ENCODE data around the gene ADPRHL1.

The ADPRHL1 gene

DNA sequence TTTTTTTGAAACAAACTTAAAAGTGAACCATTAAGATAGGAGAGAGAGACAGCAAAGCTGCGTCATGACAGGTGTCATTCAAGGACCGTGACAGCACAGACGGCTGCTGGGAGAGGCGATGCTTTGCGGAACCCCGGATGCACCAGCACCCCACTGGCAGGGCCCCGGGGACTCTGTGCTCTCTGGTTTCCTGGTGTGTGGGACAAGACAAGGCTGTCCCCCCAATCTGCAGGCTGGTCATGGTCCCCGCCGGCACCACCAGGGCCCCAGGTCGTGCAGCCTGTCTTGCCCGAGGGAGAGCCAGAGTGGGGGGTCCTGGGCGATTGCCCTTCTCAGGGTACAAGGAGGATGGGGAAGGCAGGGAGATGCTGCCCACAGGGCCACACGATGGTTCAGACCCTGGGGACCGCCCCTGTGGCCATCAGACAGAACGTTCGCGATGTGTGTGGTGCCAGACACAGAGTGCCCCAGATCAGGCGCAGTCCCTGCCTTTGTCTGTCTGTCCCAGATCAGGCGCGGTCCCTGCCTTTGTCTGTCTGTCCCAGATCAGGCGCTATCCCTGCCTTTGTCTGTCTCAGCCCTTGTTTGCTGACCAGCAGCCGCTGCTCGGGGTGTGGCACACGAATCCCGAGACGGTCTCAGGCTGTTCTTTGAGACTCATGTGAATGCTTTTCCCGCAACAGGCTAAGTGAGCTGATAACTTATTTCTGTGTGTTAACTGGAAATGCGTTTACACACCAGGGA, 36.1 kb downstream of the ADPRHL1 start:
- no peak for DNase-seq (ENCODE audit: low read depth)

- no peak for DNase-seq (ENCODE audit: low read depth)
Measured at GRCh38 chr13:113415825-113416224, 37.5 kb downstream of the ADPRHL1 start.

DNA sequence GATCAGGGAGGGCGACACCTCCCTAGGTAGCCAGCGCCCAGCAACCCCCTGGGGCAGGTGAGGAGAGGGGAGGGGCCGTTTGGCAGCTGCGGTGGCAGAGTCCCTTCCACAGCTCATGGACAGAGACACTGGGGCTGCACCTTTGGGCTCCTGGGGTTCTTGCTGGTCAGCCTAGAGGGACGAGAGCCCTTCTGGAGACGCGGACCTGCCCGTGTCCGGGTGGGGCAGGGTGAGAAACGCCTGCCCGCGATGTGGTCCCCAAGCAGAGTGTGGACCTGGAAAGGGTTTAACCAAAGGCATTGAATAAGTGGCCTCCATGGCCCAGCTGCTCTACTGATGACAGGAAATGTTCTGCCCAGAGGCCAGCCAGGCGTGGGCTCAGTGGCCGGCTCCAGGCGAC, 38.3 kb downstream of the ADPRHL1 start:
- no peak for DNase-seq (ENCODE audit: low read depth)

DNA sequence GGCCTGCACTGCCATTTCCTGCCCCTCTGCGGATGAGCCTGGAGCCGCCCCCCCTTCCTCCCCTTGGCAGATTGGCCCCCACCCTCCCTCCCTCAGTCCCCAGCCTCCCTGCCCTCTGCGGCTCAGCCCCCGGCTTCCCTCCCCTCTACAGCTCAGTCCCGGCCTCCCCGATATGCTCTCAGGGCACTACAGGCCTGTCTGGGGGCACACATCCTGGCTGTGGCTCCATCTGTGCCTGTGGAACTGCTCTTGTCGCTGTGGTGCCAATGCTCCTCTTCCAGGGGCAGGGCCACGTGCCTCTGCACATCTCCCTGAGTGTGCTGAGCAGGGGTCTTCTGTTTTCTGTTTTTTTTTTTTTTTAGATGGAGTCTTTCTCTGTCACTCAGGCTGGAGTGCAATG, 39.0 kb downstream of the ADPRHL1 start:
- DNase-seq (ENCODE audit: low read depth): no peak

DNA sequence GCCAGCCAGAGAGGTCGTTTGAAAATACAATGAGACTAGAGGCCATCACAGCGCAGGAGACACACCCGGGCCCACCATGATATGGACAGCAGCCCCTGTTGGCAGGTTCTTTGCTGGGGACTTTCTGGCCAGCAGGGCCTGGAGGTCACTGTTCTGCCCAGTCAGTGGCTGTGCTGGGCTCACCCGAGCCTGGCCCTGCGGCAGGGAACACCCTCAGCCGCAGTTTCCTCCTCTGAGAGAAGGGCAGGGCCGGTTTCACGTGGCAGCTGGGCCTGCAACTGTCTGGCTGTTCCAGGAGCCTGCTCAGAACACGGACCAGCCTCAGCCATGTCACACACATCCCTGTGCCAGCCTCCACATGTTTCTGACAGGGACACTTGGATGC, 39.4 kb downstream of the ADPRHL1 start:
- DNase-seq (ENCODE audit: low read depth): peak; percentile 87

GRCh38 chr13:113413178-113413897, 40.0 kb downstream of the ADPRHL1 start:
- DNase-seq (ENCODE audit: low read depth): peak; percentile 87

- no peak for DNase-seq (ENCODE audit: low read depth)
Measured at GRCh38 chr13:113412440-113412839, 40.8 kb downstream of the ADPRHL1 start.

- DNase-seq (ENCODE audit: low read depth): peak; percentile 99
Measured at GRCh38 chr13:113411216-113412023, 41.9 kb downstream of the ADPRHL1 start.

DNA sequence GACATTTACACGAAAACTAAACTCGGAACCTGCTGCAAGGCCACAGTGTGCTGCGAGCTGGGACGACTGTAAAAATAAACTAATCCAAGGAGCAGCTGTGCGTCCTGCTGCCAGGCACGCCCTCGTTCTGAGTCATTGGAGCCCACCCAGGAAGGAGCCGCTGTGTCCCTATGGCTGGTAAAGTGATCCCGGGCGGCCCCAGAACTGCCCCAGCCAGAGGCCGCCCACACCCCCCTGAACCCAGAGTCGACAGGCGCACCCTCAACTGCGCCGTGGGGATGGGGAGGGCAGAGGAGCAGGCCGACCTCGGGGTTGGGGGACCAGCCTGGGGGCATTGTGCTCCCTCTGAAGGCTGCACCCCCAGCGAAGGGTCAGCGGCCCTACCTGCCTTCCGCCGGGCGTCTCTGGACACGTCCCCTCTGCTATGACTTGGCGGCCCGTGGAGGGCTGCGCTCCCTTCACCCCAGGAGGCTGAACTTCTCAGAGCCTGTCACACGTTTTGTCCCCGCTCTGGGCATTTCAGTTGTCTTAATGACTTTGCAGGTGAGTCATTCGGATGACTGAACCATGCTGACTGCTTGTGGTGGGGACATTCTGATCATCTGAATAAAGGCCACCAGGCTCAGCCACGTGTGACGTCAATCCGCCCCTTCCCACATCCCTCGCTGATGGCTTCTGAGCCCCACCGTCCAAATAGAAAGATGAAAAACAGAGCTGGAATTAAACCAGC, 42.7 kb downstream of the ADPRHL1 start:
- DNase-seq (ENCODE audit: low read depth): peak; percentile 89

DNA sequence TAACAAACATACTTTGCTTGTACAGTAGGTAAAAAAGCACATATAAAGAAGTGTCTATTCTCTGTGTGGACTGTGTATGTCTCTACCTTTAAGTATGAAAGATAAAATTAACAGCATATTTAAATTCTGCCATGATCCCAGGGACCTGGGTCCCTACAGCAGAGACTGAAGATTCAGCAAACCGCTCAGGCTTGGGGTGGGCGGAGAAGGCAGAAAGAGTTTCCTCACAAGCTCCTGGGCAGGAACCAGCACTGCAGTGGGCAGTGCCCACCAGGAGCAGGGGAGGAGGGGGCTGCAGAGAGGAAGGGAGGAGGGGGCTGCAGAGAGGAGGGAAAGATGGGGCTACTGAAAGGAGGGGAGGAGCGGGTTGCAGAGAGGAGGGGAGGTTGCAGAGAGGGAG, 44.7 kb downstream of the ADPRHL1 start:
- DNase-seq (ENCODE audit: low read depth): no peak

- DNase-seq (ENCODE audit: low read depth): no peak
Measured at GRCh38 chr13:113407531-113408393, 45.5 kb downstream of the ADPRHL1 start.

- no peak for DNase-seq (ENCODE audit: low read depth)
Measured at GRCh38 chr13:113407103-113407530, 46.2 kb downstream of the ADPRHL1 start.

- DNase-seq (ENCODE audit: low read depth): no peak
Measured at GRCh38 chr13:113406321-113407102, 46.8 kb downstream of the ADPRHL1 start.

- no peak for DNase-seq (ENCODE audit: low read depth)
Measured at GRCh38 chr13:113405481-113406300, 47.6 kb downstream of the ADPRHL1 start.

- DNase-seq (ENCODE audit: low read depth): no peak
Measured at GRCh38 chr13:113404723-113405471, 48.4 kb downstream of the ADPRHL1 start.

- DNase-seq (ENCODE audit: low read depth): no peak
Measured at GRCh38 chr13:113404366-113404722, 48.9 kb downstream of the ADPRHL1 start.

GRCh38 chr13:113403255-113404104, 49.8 kb downstream of the ADPRHL1 start:
- DNase-seq (ENCODE audit: low read depth): no peak
